Measurements from ENCODE around the gene NAIF1.
"Not testable (repeated sequence)": the region's sequence is repeated elsewhere in the genome, so short reads cannot be mapped to it uniquely, and the experiment has no call there.

Gene NAIF1

GRCh38 chr9:128084746-128085145 lies 17.6 kb upstream of the NAIF1 start:
- no peak for DNase-seq

- no peak for DNase-seq
Measured at GRCh38 chr9:128082151-128082550, 15.0 kb upstream of the NAIF1 start.

DNA sequence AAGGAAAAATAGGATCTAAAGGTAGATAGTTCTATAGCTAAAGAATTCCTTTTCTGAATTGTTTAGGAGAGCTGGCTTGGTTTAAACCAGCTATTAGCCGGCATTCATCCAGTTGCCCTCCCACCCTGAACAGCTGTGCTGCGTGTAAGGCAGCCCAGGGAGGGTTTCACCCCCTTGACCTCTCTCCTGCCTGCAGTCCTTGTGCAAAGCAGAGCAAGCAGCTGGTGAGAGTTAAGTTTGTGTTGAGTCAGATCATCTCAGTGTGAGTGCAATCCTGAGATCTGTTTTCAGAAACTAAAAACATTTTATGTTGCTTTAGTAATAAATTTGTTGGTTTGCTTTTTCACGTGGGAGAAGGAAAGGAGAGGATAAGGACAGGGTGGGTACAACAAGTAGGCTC lies 13.9 kb upstream of the NAIF1 start:
- no peak for DNase-seq

DNA sequence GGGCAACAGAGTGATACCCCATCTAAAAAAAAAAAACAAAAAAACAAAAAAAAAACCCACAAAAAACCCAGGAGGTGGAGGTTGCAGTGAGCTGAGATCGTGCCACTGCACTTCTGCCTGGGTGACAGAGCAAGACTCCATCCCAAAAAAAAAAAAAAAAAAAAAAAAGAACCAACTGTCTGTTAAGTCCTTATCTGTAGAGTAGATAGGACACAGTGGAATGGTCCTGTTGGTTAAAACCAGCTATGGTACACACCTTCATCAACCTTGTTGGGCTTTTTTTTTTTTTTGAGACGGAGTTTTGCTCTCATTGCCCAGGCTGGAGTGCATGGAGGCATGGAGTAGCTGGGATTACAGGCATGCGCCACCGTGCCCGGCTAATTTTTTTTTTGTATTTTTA lies 13.1 kb upstream of the NAIF1 start:
- DNase-seq = no peak

DNA sequence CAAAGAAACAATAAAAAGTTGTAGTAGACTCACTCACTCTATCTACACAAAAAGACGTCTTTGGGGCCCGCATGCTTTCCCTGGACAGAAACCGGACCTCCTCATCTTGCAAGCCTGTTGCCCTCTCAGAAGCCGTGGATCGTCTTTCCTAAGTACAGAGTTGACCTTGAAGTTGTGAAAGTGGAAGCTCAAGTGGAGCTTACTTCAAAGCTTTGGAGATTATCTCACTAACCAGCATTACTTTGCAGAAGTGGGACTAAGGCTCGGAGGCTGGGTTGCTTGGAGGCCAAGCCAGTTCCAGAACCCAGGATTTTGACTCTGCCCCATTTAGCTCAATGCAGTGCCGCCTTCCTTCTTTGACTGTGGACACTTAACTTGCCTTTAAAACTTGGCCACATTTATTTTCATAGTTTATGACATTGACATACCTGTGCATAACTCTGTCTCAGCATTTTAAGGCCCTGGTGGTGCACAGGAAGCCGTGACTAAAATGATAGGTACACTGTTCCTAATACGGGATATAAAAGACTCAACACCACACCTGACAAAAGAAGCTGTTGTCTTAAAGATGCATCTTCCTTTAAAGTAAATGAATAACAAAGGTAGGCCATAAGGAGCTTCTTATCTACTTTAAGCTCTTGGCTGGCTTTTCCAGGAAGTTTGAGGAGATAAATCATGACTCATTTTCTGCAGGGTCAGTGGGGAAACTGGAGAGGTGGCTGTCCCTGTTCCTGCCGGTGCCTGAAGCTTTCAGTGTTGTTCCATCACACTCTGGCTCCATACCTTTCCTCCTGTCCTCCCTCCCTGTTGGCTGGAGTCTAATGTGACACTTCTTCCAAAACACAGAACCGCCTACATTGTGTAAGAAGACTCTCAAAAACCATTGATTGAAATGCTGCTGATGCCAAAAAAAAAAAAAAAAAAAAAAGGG lies 11.6 kb upstream of the NAIF1 start:
- DNase-seq = no peak

DNA sequence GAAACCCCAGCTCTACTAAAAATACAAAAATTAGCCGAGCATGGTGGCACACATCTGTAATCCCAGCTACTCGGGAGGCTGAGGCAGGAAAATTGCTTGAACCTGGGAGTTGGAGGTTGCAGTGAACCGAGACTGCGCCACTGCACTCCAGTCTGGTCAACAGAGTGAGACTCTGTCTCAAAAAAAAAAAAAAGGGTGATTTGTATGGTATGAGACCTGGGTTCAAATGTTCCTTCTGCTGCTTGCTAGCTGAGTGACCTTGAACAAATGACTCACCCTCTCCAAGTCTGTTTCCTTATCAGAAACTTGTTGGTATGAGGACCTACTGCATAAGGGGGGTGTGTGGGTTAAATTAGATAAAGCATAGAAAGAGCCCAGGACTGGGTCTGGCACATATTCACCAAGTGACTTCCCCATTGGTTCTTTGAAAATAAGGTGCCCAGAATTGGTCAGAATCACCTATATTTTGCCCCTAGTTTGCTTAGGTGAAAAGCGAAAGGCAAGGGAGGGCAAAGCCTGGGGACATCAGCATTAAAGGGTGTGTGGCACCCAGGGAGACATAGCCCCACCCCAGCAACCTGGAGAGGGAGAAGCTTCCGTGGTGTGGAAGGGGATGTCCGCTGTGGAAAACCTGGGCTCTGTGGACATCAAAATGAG lies 10.9 kb upstream of the NAIF1 start:
- no peak for DNase-seq

- DNase-seq = no peak
Measured at GRCh38 chr9:128073253-128073886, 6.2 kb upstream of the NAIF1 start.

DNA sequence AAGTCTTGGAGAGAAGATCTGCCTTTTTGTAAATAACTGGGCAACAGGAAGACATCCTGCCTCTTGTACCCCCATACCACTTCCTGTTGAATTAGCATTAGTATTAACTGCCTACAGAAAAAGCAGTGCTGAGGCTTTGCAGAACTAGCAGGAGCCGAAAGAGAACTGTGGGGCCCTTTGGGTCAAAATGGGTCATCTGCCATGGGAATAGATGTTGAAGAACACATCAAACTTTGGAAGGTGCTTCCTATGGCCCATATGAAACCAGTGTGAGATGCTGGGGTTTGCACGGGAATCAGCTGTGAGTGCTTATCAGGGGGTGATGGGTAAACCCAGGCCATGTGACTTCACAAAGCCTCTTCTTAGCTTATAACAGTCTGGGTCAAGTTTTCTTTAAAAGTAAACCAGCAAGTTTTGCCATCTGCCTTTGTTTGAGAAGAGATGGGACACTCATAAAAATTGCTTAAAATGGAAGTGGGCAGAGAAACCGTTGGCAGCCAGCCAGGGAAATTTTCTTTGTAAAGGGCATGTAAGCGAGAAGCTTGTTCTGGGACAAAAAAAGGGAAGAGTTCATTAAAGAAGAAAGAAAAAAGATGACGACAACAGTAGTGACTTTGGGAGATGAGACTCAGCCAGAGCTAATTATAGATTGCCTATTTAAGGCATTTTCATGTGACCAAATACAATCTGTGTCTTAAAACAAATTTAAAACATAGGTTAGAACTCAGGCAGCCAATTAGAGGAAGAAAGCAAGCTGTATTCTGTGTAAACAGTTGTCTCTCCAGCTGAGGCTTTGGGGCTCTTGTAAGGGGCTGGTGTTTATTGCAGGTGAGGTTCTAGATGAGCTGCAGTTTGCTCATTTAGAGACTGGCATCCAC lies 5.3 kb upstream of the NAIF1 start:
- peak; percentile 79 for DNase-seq

DNA sequence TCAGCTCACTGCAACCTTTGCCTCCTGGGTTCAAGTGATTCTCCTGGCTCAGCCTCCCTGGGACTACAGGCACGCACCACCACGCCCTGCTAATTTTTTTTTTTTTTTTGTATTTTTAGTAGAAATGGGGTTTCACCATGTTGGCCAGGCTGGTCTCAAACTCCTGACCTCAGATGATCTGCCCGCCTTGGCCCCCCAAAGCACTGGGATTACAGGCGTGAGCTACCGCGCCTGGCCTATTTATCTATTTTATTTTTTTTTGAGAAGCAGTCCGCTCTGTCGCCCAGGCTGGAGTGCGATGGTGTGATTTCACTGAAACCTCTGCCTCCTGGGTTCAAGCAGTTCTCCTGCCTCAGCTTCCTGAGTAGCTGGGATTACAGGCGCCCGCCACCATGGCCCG lies 4.4 kb upstream of the NAIF1 start:
- not testable (repeated sequence) for DNase-seq

DNA sequence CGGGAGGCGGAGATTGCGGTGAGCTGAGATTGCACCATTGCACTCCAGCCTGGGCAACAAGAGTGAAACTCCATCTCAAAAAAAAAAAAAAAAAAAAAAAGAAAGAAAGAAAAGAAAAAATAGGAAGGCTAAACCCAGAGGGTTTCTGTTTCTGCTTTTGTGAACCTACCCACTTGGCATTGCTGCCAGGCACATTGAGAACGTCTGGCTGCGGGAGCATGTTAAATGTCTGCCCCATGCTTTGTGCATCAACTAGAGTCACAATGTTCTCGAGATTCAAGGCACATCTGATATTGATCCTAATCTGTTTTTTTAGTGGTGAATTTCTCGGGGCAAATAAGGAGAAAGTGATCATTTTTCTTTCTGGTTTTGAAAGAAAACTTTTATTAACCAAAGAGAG lies 3.8 kb upstream of the NAIF1 start:
- DNase-seq = no peak

- peak in 1 of 2 donors; percentile 27 for DNase-seq
Measured at GRCh38 chr9:128068386-128069205, 1.5 kb upstream of the NAIF1 start.

DNA sequence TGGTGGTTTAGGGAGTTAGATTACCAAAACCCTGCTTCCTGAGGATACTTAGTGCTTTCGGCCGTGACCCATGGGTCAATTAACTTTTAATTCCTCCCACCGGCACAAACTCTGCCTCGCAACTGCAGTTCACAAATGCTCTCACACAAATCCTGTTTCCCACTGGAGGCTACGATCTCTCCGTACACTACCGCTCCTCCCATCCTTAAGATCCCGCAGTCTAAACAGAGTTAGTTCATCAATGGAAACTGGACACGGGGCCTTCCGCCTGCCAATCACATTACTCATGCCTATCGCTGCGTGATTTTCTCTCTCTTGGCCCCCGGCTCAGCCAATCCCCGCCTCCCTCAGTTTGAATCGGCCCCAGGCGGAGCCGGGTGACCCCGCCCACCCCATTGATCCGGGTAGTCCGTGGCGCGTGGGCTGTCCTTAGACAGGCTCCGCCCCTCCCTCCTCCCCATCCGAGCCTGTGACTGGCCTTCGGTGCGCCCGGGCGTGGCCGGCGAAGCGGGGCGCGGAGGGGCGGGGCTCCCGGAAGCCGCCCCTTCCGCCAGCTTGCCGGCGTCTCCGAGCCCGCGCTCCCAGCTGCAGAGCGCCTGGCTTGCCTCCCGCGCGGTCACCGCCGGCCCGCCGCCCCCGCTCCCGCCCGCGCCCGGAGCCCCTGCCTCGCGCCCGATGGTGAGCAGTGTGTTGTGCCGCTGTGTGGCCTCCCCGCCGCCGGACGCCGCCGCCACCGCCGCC lies 695 bp upstream of the NAIF1 start, which contains the start of gene SLC25A25:
TSS of gene SLC25A25 (plus strand) at position 588 of the 741 bp plus-strand sequence. CDS start at position 676, 88 bp downstream.
- peak; percentile 100 for DNase-seq

GRCh38 chr9:128065907-128066712 lies 1.0 kb downstream of the NAIF1 start:
- DNase-seq = no peak

GRCh38 chr9:128062846-128063831 lies 4.0 kb downstream of the NAIF1 start:
- DNase-seq = no peak

- DNase-seq = no peak
Measured at GRCh38 chr9:128062279-128062678, 4.8 kb downstream of the NAIF1 start.

- DNase-seq = peak in 1 of 2 donors; percentile 30
Measured at GRCh38 chr9:128061275-128061960, 5.7 kb downstream of the NAIF1 start.

GRCh38 chr9:128059365-128059983 lies 7.6 kb downstream of the NAIF1 start:
- no peak for DNase-seq
